HepG2 (cell line): ENCODE measurements around the gene CAND1. TPM values are rescaled to one million over a fixed set of nuclear protein-coding genes. Genes with fewer than 3 reads are reported as not detected.

Source experiments
- ATAC-seq: fragments of 200-7000 bp; cut with Tn5 transposase; 3 replicates; pipeline ENCODE4 v1.9.1; 2020; ENCODE audit warnings: mild to moderate bottlenecking, moderate library complexity
- BruUV-seq: library from RNA; stranded (reverse); fragments of 400-500 nt; replicated peaks from 2 replicates; lab custom pipeline; 2021; lab: Mats Ljungman, UMichigan
- CTCF ChIA-PET: fragments of 300-600 bp; formaldehyde crosslinking; extraction: SDS; loops from one replicate; lab custom pipeline; 2021; ENCODE audit warnings: low total read pairs, inconsistent platforms, low intra/inter-chr PET ratio; lab: Yijun Ruan, JAX
- POLR2A ChIA-PET: fragments of 350-600 bp; sonication (Branson Sonifier 250); formaldehyde crosslinking; loops from one replicate; lab custom pipeline; 2020; ENCODE audit warnings: antibody characterized with exemption, inconsistent platforms; lab: Yijun Ruan, JAX
- DNase-seq: peaks from one replicate; pipeline ENCODE4 v3.0.0-alpha.2; 2015; ENCODE audit warnings: low spot score
- FAIRE-seq: peaks from 3 replicates; lab custom pipeline; 2011; peaks lifted over from hg19 to GRCh38; lab: Jason Lieb, UNC
- H2AFZ ChIP-seq: one replicate; pipeline ENCODE4 v1.6.1; 2011; ENCODE audit warnings: low read length, inconsistent platforms
- H3K27ac ChIP-seq: fragments of 300-600 bp; 3 replicates; pipeline ENCODE4 v1.8.0; 2011; ENCODE audit warnings: mixed run types, mild to moderate bottlenecking, mixed read lengths, low read length, inconsistent platforms; ENCODE audit not compliant: insufficient read depth; ENCODE audit errors: extremely low read length
- H3K27me3 ChIP-seq, 2 experiments: fragments of 200-600 bp in 1 of 2; 2 replicates in 1 of 2; 3 replicates in 1 of 2; pipeline versions ENCODE4 v1.6.0 to v1.8.0; 2011; ENCODE audit warnings: low read length in 2 of 2, mild to moderate bottlenecking in 2 of 2, moderate library complexity in 2 of 2, inconsistent platforms in 1 of 2; ENCODE audit not compliant: insufficient read depth in 2 of 2, control insufficient read depth in 1 of 2
- H3K36me3 ChIP-seq, 2 experiments: fragments of 200-600 bp in 1 of 2; replicated peaks in 1 of 2; 2 replicates in 1 of 2; 3 replicates in 1 of 2; pipeline versions ENCODE4 v1.5.1 to v1.8.0; 2011; ENCODE audit warnings: low read length in 2 of 2, inconsistent platforms in 1 of 2; ENCODE audit not compliant: insufficient read depth in 2 of 2, control insufficient read depth in 1 of 2
- H3K4me1 ChIP-seq: 2 replicates; pipeline ENCODE4 v1.5.1; 2012; ENCODE audit warnings: low read length, inconsistent platforms; ENCODE audit not compliant: insufficient read depth
- H3K4me2 ChIP-seq: 2 replicates; pipeline ENCODE4 v1.6.0; 2011; ENCODE audit warnings: low read depth, low read length, inconsistent platforms
- H3K4me3 ChIP-seq, 3 experiments: fragments of 200-600 bp in 1 of 3; sonication (generic), shearing (Covaris generic) in 1 of 3; replicated peaks in 1 of 3; 2 replicates each; pipeline ENCODE4 v1.5.1; 2011 to 2016; ENCODE audit warnings: low read length in 3 of 3, inconsistent platforms in 2 of 3, low read depth in 2 of 3, mild to moderate bottlenecking in 2 of 3, control low read depth in 1 of 3, mixed read lengths in 1 of 3; ENCODE audit not compliant: insufficient read depth in 1 of 3
- H3K79me2 ChIP-seq: one replicate; pipeline ENCODE4 v1.6.1; 2011; ENCODE audit warnings: low read length, inconsistent platforms; ENCODE audit not compliant: insufficient read depth
- H3K9ac ChIP-seq: 2 replicates; pipeline ENCODE4 v1.6.0; 2011; ENCODE audit warnings: mild to moderate bottlenecking, low read depth, low read length, inconsistent platforms; ENCODE audit not compliant: insufficient read depth
- H3K9me3 ChIP-seq: 2 replicates; pipeline ENCODE4 v1.5.1; 2012; ENCODE audit warnings: mild to moderate bottlenecking, low read length
- H4K20me1 ChIP-seq: 2 replicates; pipeline ENCODE4 v1.6.0; 2011; ENCODE audit warnings: inconsistent platforms, mild to moderate bottlenecking, low read length, moderate library complexity; ENCODE audit not compliant: insufficient read depth
- HMG20B ChIP-seq: conservative IDR thresholded peaks from 2 replicates; pipeline ENCODE4 v1.6.1; 2016; ENCODE audit warnings: missing genetic modification reagents, missing compliant biosample characterization
- IRF9 ChIP-seq: sonication (generic); formaldehyde crosslinking; IDR thresholded peaks from 2 replicates; pipeline ENCODE4 v1.8.0; 2022; ENCODE audit warnings: missing genetic modification reagents, mild to moderate bottlenecking, borderline replicate concordance
- MBD4 ChIP-seq: IDR thresholded peaks from 2 replicates; pipeline ENCODE4 v1.6.1; 2012; ENCODE audit warnings: low read length, inconsistent platforms, borderline replicate concordance
- RBM22 ChIP-seq: fragments of 200-400 bp; formaldehyde crosslinking; optimal IDR thresholded peaks from 2 replicates; pipeline ENCODE3; 2017; ENCODE audit warnings: mild to moderate bottlenecking, low read length, moderate library complexity
- SKIL ChIP-seq: sonication (generic); formaldehyde crosslinking; IDR thresholded peaks from 2 replicates; pipeline ENCODE4 v1.8.0; 2022; ENCODE audit warnings: missing genetic modification reagents, mild to moderate bottlenecking, moderate library complexity, borderline replicate concordance
- SYNCRIP ChIP-seq: fragments of 200-400 bp; formaldehyde crosslinking; IDR thresholded peaks from 2 replicates; pipeline ENCODE4 v1.6.1; 2018; ENCODE audit warnings: mild to moderate bottlenecking, low read depth, low read length; ENCODE audit not compliant: insufficient read depth
- TFDP2 ChIP-seq: sonication (generic); formaldehyde crosslinking; IDR thresholded peaks from 2 replicates; pipeline ENCODE4 v1.4.0; 2020; ENCODE audit warnings: missing genetic modification reagents
- ZNF367 ChIP-seq: sonication (generic); formaldehyde crosslinking; IDR thresholded peaks from 2 replicates; pipeline ENCODE4 v1.4.0; 2020; ENCODE audit warnings: missing genetic modification reagents, borderline replicate concordance
- WGBS: methylation state at CpG from one replicate; pipeline ENCODE4 v1.1.6; 2017; ENCODE audit warnings: low lambda C conversion rate; 5-methylcytosine and 5-hydroxymethylcytosine counted together
- in situ Hi-C: cut with HindIII; loops from 2 replicates; pipeline ENCODE4 v1.10.0; 2017; ENCODE audit warnings: low pct_unique_long_range_greater_than_20kb; ENCODE audit not compliant: extremely low pct_ligation_motif_present
- intact Hi-C: fragments of 100-400 bp; cut with micrococcal nuclease; formaldehyde crosslinking; loops from one replicate; pipeline ENCODE4 v1.10.0; 2022; ENCODE audit not compliant: unreplicated experiment
- polyA plus RNA-seq, 8 experiments: library from polyadenylated mRNA; depleted of rRNA in 3 of 8; stranded (reverse) in 7 of 8; unstranded in 1 of 8; fragments of >200 nt; fragmentation: Illumina TruSeq in 4 of 8; extraction: Trizol in 4 of 8; gene quantifications; 2 replicates each; pipeline versions ENCODE4 v1.2.1 to v1.2.3, GENCODE V29; 2011 to 2016; ENCODE audit warnings: low read depth in 4 of 8, missing spikeins in 1 of 8, mixed read lengths in 1 of 8; ENCODE audit not compliant: insufficient read depth in 1 of 8
- total RNA-seq, 5 experiments: library from RNA; depleted of rRNA; stranded (reverse); fragments of >200 nt; fragmentation: Illumina TruSeq; extraction: Trizol; gene quantifications; 2 replicates each; pipeline ENCODE4 v1.2.3, GENCODE V29; 2016; ENCODE audit warnings: low read depth in 1 of 5

CAND1 gene
- total and polyA plus RNA-seq, 2 of the 13 experiments (the other 11 are each of a cell fraction or from before 2014, with no cell fraction given) = 56.2 to 138 TPM

- H3K79me2 ChIP-seq = no peaks in the 10 kb centered on the region
- H3K4me2 ChIP-seq = no peak overlapping the region
- no peak overlapping the region for H3K27ac ChIP-seq
- H3K9ac ChIP-seq = no peak overlapping the region
- no peaks in the 10 kb centered on the region for H3K9me3 ChIP-seq
- TF ChIP-seq HMG20B (CRISPR knock-in tag) (no peak), SYNCRIP (no peak), IRF9 (CRISPR knock-in tag) (no peak), TFDP2 (CRISPR knock-in tag) (no peak), MBD4 (no peak), RBM22 (no peak), ZNF367 (no peak), SKIL (CRISPR knock-in tag) (no peak)
- ChIA-PET CTCF (no interaction called here), POLR2A (no interaction called here)
- in situ Hi-C loops (no loop called here), intact Hi-C loops (no loop called here)
- ATAC-seq = no peak
- H2AFZ ChIP-seq = no peak overlapping the region
- H3K36me3 ChIP-seq = peaks cover 16 to 68% of the 10 kb centered on the region in 2 experiments
- no peak for FAIRE-seq
- H3K4me1 ChIP-seq = no peaks in the 10 kb centered on the region
- no peak overlapping the region for H3K4me3 ChIP-seq
- 96% methylated on average over 2 of the region's 2 CpGs for WGBS
- H4K20me1 ChIP-seq = no peaks in the 10 kb centered on the region
- BruUV-seq = no TSS peak
- H3K27me3 ChIP-seq = no peaks in the 10 kb centered on the region
- DNase-seq = no peak
Observed at GRCh38 chr12:67306712-67307111, 37.6 kb downstream of the CAND1 start.
